HG02884 (cell line): ENCODE measurements around the gene GABBR2.
"Not testable (repeated sequence)": the region's sequence is repeated elsewhere in the genome, so short reads cannot be mapped to it uniquely, and the experiment has no call there.

Experiments
- ATAC-seq: cut with Tn5 transposase; IDR thresholded peaks from one replicate; pipeline ENCODE4 v1.9.1; 2021; ENCODE audit warnings: mild to moderate bottlenecking, moderate library complexity; ENCODE audit not compliant: unreplicated experiment

Gene GABBR2

GRCh38 chr9:98597236-98597771 lies 111.4 kb downstream of the GABBR2 start:
- ATAC-seq: no peak

- ATAC-seq: no peak
These were observed 112.2 kb downstream of the GABBR2 start for GRCh38 chr9:98596486-98596885.

DNA sequence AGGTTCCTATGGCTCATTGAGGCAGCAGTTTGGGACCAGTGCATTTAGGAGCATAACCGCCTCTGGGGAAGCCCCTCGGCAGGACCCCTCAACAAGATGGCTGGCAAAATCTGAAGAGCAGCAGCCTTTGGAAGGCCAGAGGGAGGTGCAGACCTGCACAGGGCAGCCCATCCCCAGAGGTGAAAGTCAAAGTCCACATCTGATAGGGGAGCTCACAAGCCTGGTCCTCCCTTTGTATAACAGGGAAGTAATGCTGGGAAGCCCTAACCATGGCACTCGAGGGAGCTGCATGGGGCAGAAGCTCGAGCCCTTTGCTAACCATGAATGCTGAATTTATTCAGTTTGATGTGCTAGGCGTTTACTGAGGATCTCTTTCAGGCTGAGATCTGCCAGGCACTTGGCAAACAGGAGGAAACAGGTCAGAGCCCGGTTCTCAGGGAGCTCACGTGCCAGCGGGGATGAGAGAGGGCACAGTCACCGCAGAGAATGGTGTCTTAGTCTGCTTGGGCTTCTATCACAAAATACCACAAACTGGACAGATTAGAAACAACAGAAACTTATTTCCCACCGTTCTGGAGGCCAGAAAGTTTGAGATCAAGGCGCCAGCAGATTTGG lies 114.1 kb downstream of the GABBR2 start:
- ATAC-seq: no peak

- ATAC-seq: no peak
These were observed 115.1 kb downstream of the GABBR2 start for GRCh38 chr9:98593354-98594253.

DNA sequence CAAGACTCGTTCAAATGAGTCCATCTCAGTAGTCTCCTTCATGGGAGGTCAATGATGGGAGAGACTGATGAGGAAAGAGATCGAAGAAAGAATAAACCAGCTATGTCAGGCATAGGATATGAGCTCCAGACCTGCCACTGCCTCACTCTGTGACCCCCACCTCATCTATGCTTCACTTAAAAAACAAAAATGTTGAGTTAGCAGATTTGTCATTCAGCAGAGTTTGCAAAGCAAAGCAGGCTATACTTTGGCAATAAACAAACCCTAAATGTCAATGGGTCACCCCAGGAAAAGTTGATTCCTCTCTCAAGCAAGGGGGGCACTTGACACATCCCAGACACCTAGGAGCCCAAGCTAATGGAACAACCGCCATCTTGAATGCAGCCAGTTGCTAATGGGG lies 117.0 kb downstream of the GABBR2 start:
- ATAC-seq: no peak

DNA sequence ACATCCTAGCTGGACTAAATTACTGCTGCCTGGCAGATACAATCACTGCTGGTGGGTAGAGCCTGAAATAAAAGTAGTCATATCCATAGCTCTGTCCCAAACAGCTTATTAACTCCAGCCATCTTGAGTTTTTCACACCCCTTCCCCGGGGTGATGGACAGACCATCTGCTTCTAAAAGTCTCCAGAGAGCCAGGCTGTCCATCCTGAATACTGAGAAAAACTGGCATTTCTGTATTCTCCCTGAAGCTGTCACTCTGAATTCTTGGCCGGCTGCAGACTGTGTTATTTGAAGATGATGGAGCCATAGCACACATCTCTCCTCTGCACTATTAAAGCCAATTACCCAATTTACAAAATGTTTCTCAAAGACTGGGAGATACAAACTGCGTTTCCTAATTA lies 118.6 kb downstream of the GABBR2 start:
- no peak for ATAC-seq

DNA sequence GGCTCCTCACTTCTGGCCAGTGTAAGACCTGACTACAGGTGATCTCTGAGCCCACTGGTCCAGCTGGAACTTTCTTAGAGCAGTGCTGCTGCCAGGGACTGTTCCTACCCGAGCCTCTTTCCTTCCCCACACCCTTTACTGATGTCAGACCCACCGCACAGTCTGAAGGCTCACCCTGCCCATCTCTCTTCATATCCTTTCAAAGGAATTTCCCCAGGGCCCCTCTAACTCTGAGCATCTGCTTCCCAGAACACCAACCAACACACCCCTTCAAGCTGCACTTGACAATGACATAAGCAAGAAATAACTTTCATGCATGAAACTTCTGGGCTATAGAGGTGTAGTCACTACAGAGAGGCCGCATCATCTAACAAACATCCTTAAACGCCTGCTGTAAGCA lies 119.6 kb downstream of the GABBR2 start:
- ATAC-seq: no peak

DNA sequence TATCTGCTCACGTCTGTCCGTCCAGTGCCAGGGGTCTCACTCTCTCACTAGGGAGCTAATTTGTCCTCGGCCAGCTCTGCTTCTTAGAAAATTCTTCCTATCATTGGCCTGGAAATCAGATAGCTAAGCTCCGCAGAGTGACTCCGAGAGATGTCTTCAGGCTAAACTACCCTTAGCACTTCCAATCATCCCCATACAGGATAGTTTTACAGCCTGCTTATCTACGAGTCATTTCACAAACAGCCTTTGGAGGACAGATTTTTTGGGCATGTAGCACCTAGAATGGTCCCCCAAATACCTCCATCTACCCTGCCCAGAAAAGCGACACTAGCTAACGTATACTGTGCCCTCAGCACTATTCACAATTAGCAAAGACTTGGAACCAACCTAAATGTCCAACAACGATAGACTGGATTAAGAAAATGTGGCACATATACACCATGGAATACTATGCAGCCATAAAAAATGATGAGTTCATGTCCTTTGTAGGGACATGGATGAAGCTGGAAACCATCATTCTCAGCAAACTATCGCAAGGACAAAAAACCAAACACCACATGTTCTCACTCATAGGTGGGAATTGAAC lies 123.8 kb downstream of the GABBR2 start:
- not testable (repeated sequence) for ATAC-seq

GRCh38 chr9:98584059-98584458 lies 124.7 kb downstream of the GABBR2 start:
- ATAC-seq: no peak

DNA sequence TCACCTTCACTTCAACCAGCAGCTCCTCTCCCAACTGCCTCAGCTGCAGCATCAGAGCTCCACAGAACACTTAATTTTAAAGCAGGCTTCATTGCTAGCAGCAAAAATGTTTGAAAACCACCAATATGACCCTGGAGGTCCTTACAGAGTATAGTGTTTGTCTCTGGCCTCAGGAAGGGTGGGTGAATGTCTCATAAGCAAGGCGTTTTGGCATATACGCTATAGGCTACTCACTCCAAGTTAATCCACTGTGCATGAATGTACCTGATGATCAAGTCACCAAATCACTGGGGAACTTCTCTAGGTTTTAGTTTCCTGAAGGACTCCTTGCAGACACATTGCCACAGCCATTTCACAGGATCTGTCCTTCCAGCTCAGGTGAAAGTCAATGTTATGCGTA lies 125.3 kb downstream of the GABBR2 start:
- ATAC-seq: no peak

DNA sequence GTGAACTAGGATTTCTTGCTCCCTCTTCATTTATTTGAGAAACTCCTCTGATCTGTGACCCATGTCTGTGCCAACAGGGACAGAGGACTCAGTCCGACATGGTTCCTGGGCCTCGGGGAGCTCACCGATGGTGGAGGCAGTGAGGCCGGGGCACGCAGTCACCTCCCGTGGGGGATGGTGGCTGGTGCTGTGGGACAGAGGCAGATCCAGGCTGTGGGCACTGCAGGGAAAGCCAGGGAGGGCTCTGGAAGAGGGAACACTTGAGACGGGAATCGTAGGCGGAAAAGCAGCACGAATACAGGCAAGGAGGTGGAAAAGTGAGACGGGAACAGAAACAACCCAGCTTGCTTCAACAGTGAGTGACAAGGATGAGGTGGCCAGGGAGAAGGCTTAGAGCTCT lies 127.8 kb downstream of the GABBR2 start:
- no peak for ATAC-seq

- no peak for ATAC-seq
These were observed 129.0 kb downstream of the GABBR2 start for GRCh38 chr9:98579700-98580099.

- no peak for ATAC-seq
These were observed 131.3 kb downstream of the GABBR2 start for GRCh38 chr9:98577446-98577845.

GRCh38 chr9:98576859-98577258 lies 131.9 kb downstream of the GABBR2 start:
- ATAC-seq: no peak

DNA sequence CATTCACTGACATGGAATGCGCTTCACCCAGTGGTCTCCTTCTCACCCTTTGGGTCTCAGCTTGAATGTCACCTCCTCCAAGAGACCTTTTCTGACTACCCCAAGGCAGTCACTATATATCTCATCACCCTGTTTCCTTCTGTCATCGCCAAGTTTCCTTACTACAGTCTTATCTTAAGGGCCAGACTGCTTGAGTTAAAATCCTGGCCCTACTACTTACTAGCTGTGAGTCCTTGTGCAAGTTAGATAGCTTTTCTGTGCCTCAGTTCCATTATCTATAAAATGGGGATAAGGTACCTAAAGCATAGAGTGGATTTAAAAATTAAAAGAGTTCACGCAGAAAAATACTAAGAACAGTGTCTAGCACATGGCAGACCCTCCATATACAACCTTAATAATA lies 132.4 kb downstream of the GABBR2 start:
- peak; percentile 13 for ATAC-seq

- ATAC-seq: peak; percentile 86
These were observed 133.1 kb downstream of the GABBR2 start for GRCh38 chr9:98575379-98576346.

- no peak for ATAC-seq
These were observed 134.9 kb downstream of the GABBR2 start for GRCh38 chr9:98573749-98574278.

GRCh38 chr9:98572796-98573195 lies 135.9 kb downstream of the GABBR2 start:
- no peak for ATAC-seq

DNA sequence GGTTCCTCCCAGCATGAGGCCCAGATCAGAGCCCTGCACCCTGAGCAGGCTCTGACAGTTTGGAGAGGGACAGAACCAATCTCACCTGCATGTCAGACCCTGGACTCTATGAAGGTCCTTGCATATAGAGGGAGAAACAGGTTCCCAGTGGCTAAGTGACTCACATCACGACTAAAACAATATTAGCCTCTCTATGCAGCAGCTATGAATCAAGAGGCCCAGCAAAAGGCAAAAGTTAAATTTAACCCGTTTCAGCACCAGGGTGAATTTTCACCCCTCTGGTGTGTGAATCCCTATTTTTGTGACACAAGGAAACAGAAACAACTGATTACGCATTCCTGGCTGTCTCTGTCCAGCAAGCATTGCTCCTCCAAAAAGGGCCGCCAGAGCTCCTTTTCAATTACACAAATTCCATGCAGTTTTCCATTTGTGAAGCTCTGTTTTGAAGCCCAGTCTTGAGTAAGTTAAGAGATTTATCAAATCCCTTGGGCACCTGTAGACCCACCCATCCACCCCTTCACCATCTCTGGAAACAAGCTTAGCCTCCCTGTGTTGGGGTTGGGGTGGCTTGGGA lies 136.6 kb downstream of the GABBR2 start:
- ATAC-seq: no peak

- ATAC-seq: no peak
These were observed 137.1 kb downstream of the GABBR2 start for GRCh38 chr9:98571643-98572042.
